ENCODE results near the gene TSPAN10. TPM values are rescaled to one million over a fixed set of nuclear protein-coding genes. Genes with fewer than 3 reads are reported as not detected.

The TSPAN10 gene
- total and polyA plus RNA-seq, 2 of the 13 experiments (the other 11 are each of a cell fraction or from before 2014, with no cell fraction given): 0.54 to 0.75 TPM

DNA sequence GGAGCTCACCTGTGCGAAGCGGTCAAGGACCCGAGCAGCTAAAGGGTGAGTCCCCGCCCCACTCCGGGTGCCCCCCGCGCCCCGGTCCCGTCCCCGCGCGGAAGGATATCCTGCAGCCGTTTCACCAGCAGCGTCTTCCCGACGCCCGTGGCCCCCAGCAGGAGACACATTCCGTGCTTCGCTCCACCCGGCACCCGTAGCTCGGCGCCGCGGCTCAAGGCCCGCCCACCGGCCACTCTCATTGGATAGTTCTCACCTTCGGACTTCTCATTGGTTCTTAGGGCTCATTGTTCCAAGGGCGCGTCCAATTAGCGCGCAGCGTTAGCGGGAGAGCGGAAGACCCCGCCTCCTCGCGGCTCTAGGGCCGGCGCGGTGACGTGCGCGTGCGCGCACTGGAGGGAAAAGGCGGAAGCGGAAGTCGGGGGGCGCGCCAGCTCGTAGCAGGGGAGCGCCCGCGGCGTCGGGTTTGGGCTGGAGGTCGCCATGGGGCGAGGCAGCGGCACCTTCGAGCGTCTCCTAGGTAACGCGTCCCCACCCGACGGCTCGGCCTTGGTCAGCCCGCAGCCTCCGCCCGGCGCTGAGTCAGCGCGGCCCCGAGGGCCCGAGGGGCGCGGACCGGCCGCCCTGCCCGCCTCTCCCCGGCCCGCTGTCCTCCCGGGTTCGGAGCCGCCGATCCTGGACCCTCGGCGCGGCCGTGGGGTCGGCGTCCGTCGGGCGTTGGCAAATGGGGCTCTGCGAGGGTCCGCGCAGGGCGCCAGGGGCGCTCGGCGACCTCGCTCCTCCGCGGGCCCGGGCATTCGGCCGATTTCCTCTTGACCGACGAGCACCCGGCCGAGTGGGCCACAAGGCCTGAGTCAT lies 46.8 kb downstream of the TSPAN10 start, which contains the start of the genes ARL16 and HGS (continued):
- TF ChIP-seq, protein P1, sequence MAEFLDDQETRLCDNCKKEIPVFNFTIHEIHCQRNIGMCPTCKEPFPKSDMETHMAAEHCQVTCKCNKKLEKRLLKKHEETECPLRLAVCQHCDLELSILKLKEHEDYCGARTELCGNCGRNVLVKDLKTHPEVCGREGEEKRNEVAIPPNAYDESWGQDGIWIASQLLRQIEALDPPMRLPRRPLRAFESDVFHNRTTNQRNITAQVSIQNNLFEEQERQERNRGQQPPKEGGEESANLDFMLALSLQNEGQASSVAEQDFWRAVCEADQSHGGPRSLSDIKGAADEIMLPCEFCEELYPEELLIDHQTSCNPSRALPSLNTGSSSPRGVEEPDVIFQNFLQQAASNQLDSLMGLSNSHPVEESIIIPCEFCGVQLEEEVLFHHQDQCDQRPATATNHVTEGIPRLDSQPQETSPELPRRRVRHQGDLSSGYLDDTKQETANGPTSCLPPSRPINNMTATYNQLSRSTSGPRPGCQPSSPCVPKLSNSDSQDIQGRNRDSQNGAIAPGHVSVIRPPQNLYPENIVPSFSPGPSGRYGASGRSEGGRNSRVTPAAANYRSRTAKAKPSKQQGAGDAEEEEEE (CRISPR knock-in tag; IDR thresholded peaks at IDR 0.05; ENCODE audit: borderline replicate concordance): no peak
- TF ChIP-seq ZKSCAN8 (CRISPR knock-in tag; IDR thresholded peaks at IDR 0.05; ENCODE audit: borderline replicate concordance) (0 out of 2 replicates have a peak, but pooled peaks have one; percentile 35), ZNF260 (CRISPR knock-in tag; IDR thresholded peaks at IDR 0.05; ENCODE audit: borderline replicate concordance, low read depth) (no peak), TSC22D2 (CRISPR knock-in tag; IDR thresholded peaks at IDR 0.05; ENCODE audit: borderline replicate concordance) (0 out of 2 replicates have a peak, but pooled peaks have one; percentile 17), ARHGAP35 (CRISPR knock-in tag; IDR thresholded peaks at IDR 0.05; ENCODE audit: borderline replicate concordance) (peak; percentile 19; the same call in 1 of the 2 replicates), MED13 (CRISPR knock-in tag; IDR thresholded peaks at IDR 0.05) (peak; percentile 41; the same call in 1 of the 2 replicates), NR3C1 (CRISPR knock-in tag; IDR thresholded peaks at IDR 0.05) (no peak), TCF7L2 (IDR thresholded peaks at IDR 0.05; ENCODE audit: low read depth, low read length) (no peak), PHF21A (CRISPR knock-in tag; IDR thresholded peaks at IDR 0.05) (peak; percentile 42; the same call in 1 of the 2 replicates), SALL2 (CRISPR knock-in tag; IDR thresholded peaks at IDR 0.05) (peak; percentile 90; the same call in 1 of the 2 replicates), FOXA3 (CRISPR knock-in tag; IDR thresholded peaks at IDR 0.05) (peak; percentile 49), ZNF660 (CRISPR knock-in tag; IDR thresholded peaks at IDR 0.05; ENCODE audit: borderline replicate concordance, low read depth) (no peak), ZNF251 (CRISPR knock-in tag; IDR thresholded peaks at IDR 0.05) (0 out of 2 replicates have a peak, but pooled peaks have one; percentile 28), ZNF570 (CRISPR knock-in tag; IDR thresholded peaks at IDR 0.05; ENCODE audit: borderline replicate concordance) (no peak), POLR2AphosphoS5 (IDR thresholded peaks at IDR 0.05; ENCODE audit: low read depth, low read length) (peak; percentile 67), DMAP1 (CRISPR knock-in tag; IDR thresholded peaks at IDR 0.05) (peak; percentile 46; the same call in 1 of the 2 replicates), ZIK1 (CRISPR knock-in tag; IDR thresholded peaks at IDR 0.05; ENCODE audit: borderline replicate concordance, low read depth) (peak; percentile 58; the same call in 1 of the 2 replicates), SPEN (CRISPR knock-in tag; IDR thresholded peaks at IDR 0.05; ENCODE audit: low read depth) (peak; percentile 87), TBL1XR1 (IDR thresholded peaks at IDR 0.05; ENCODE audit: borderline replicate concordance, low read length, partially characterized antibody) (no peak), TAF1 (CRISPR knock-in tag; IDR thresholded peaks at IDR 0.05) (peak; percentile 70; the same call in 1 of the 2 replicates), ZNF501 (CRISPR knock-in tag; IDR thresholded peaks at IDR 0.05) (peak; percentile 84)
- TF ChIP-seq, protein P2, sequence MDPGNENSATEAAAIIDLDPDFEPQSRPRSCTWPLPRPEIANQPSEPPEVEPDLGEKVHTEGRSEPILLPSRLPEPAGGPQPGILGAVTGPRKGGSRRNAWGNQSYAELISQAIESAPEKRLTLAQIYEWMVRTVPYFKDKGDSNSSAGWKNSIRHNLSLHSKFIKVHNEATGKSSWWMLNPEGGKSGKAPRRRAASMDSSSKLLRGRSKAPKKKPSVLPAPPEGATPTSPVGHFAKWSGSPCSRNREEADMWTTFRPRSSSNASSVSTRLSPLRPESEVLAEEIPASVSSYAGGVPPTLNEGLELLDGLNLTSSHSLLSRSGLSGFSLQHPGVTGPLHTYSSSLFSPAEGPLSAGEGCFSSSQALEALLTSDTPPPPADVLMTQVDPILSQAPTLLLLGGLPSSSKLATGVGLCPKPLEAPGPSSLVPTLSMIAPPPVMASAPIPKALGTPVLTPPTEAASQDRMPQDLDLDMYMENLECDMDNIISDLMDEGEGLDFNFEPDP (CRISPR knock-in tag; conservative IDR thresholded peaks at IDR 0.05): no peak
- TF ChIP-seq, protein P3, sequence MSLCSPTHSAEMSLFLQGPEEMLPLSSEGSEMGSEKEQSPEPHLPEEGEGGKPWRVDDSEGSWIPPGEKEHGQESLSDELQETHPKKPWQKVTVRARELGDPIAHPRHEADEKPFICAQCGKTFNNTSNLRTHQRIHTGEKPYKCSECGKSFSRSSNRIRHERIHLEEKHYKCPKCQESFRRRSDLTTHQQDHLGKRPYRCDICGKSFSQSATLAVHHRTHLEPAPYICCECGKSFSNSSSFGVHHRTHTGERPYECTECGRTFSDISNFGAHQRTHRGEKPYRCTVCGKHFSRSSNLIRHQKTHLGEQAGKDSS (CRISPR knock-in tag; IDR thresholded peaks at IDR 0.05; ENCODE audit: borderline replicate concordance, low read depth): 0 out of 2 replicates have a peak, but pooled peaks have one; percentile 10
- TF ChIP-seq, protein P4, sequence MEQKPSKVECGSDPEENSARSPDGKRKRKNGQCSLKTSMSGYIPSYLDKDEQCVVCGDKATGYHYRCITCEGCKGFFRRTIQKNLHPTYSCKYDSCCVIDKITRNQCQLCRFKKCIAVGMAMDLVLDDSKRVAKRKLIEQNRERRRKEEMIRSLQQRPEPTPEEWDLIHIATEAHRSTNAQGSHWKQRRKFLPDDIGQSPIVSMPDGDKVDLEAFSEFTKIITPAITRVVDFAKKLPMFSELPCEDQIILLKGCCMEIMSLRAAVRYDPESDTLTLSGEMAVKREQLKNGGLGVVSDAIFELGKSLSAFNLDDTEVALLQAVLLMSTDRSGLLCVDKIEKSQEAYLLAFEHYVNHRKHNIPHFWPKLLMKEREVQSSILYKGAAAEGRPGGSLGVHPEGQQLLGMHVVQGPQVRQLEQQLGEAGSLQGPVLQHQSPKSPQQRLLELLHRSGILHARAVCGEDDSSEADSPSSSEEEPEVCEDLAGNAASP (CRISPR knock-in tag; IDR thresholded peaks at IDR 0.05; ENCODE audit: borderline replicate concordance): peak; percentile 64; the same call in 1 of the 2 replicates

Data from HepG2 (cell line).